Chondrocyte (in vitro differentiated cells): ENCODE results near the gene UBFD1. TPM values are rescaled to one million over a fixed set of nuclear protein-coding genes. Genes with fewer than 3 reads are reported as not detected.
"Not testable (repeated sequence)": the region's sequence is repeated elsewhere in the genome, so short reads cannot be mapped to it uniquely, and the experiment has no call there.

Experiments
- DNase-seq: peaks from one replicate; pipeline ENCODE4 v3.0.0; 2021; ENCODE audit warnings: mixed read lengths, low spot score
- H3K27ac Mint-ChIP-seq: one replicate; pipeline ENCODE4 v1.8.0; 2021; ENCODE audit warnings: mild to moderate bottlenecking, moderate library complexity, mixed read lengths; ENCODE audit not compliant: unreplicated experiment
- H3K27me3 Mint-ChIP-seq: 2 replicates; pipeline ENCODE4 v1.8.0; 2021; ENCODE audit warnings: low read depth, mixed read lengths
- H3K36me3 Mint-ChIP-seq: 2 replicates; pipeline ENCODE4 v1.8.0; 2021; ENCODE audit warnings: low read depth, mixed read lengths
- H3K4me1 Mint-ChIP-seq: 2 replicates; pipeline ENCODE4 v1.8.0; 2021; ENCODE audit warnings: low read depth, mild to moderate bottlenecking, mixed read lengths
- H3K4me3 Mint-ChIP-seq: one replicate; pipeline ENCODE4 v1.8.0; 2021; ENCODE audit warnings: mild to moderate bottlenecking, moderate library complexity, mixed read lengths; ENCODE audit not compliant: unreplicated experiment
- H3K9me3 Mint-ChIP-seq: 2 replicates; pipeline ENCODE4 v1.8.0; 2021; ENCODE audit warnings: low read depth, mixed read lengths
- total RNA-seq: library from RNA; stranded (reverse); gene quantifications from 3 replicates; pipeline ENCODE4 v1.2.1, GENCODE V29; 2021
- TF ChIP-seq, protein P1 (sequence below): fragments of 200-600 bp; sonication (generic); IDR thresholded peaks from 2 replicates; pipeline ENCODE4 v1.5.0; 2021; ENCODE audit warnings: antibody characterized with exemption, mild to moderate bottlenecking, moderate library complexity

UBFD1 gene
- total RNA-seq, 1 donor from 2014 or later = 105 TPM

- TF ChIP-seq, protein P1, sequence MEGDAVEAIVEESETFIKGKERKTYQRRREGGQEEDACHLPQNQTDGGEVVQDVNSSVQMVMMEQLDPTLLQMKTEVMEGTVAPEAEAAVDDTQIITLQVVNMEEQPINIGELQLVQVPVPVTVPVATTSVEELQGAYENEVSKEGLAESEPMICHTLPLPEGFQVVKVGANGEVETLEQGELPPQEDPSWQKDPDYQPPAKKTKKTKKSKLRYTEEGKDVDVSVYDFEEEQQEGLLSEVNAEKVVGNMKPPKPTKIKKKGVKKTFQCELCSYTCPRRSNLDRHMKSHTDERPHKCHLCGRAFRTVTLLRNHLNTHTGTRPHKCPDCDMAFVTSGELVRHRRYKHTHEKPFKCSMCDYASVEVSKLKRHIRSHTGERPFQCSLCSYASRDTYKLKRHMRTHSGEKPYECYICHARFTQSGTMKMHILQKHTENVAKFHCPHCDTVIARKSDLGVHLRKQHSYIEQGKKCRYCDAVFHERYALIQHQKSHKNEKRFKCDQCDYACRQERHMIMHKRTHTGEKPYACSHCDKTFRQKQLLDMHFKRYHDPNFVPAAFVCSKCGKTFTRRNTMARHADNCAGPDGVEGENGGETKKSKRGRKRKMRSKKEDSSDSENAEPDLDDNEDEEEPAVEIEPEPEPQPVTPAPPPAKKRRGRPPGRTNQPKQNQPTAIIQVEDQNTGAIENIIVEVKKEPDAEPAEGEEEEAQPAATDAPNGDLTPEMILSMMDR = no peak
- H3K27me3 Mint-ChIP-seq = no peaks in the 10 kb centered on the region
- H3K9me3 Mint-ChIP-seq = no peaks in the 10 kb centered on the region
- DNase-seq = peak; percentile 1
- no peak overlapping the region for H3K27ac Mint-ChIP-seq
- no peak overlapping the region for H3K4me3 Mint-ChIP-seq
- H3K4me1 Mint-ChIP-seq = peaks cover 10% of the 10 kb centered on the region
- peaks cover 19% of the 10 kb centered on the region for H3K36me3 Mint-ChIP-seq
Observed at GRCh38 chr16:23535901-23536300, 21.6 kb upstream of the UBFD1 start.

- Mint-ChIP-seq H3K4me3 (no peak overlapping the region), H3K9me3 (no peaks in the 10 kb centered on the region), H3K4me1 (peaks cover 10% of the 10 kb centered on the region), H3K36me3 (peaks cover 23% of the 10 kb centered on the region), H3K27me3 (no peaks in the 10 kb centered on the region), H3K27ac (no peak overlapping the region)
- peak; percentile 2 for DNase-seq
- TF ChIP-seq, protein P1 = no peak
Observed at GRCh38 chr16:23537390-23537789, 20.1 kb upstream of the UBFD1 start.

DNA sequence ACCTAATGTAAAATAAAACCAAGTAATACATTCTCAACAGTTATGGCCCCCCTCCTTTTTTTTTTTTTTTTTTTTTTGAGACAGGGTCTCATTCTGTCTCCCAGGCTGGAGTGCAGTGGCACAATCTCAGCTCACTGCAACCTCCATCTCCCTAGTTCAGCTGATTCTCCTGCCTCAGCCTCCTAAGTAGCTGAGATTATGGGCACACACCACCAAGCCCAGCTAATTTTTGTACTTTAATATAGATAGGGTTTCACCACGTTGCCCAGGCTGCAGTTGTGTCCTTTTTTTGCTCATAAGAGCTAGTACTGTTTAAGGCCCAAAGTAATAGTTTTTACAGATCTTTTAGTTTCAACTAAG is 18.6 kb upstream of the UBFD1 start:
- DNase-seq = peak; percentile 1
- peaks cover 24% of the 10 kb centered on the region for H3K36me3 Mint-ChIP-seq
- H3K4me3 Mint-ChIP-seq = no peak overlapping the region
- H3K4me1 Mint-ChIP-seq = peaks cover 10% of the 10 kb centered on the region
- no peaks in the 10 kb centered on the region for H3K9me3 Mint-ChIP-seq
- TF ChIP-seq, protein P1 = no peak
- peak overlapping the region; percentile 84 for H3K27ac Mint-ChIP-seq
- no peaks in the 10 kb centered on the region for H3K27me3 Mint-ChIP-seq

- H3K9me3 Mint-ChIP-seq = no peaks in the 10 kb centered on the region
- peaks cover 21% of the 10 kb centered on the region for H3K36me3 Mint-ChIP-seq
- H3K4me1 Mint-ChIP-seq = peaks cover 10% of the 10 kb centered on the region
- H3K27ac Mint-ChIP-seq = no peak overlapping the region
- H3K4me3 Mint-ChIP-seq = no peak overlapping the region
- no peaks in the 10 kb centered on the region for H3K27me3 Mint-ChIP-seq
- TF ChIP-seq, protein P1 = no peak
- peak; percentile 33 for DNase-seq
Observed at GRCh38 chr16:23539984-23540816, 17.3 kb upstream of the UBFD1 start.

DNA sequence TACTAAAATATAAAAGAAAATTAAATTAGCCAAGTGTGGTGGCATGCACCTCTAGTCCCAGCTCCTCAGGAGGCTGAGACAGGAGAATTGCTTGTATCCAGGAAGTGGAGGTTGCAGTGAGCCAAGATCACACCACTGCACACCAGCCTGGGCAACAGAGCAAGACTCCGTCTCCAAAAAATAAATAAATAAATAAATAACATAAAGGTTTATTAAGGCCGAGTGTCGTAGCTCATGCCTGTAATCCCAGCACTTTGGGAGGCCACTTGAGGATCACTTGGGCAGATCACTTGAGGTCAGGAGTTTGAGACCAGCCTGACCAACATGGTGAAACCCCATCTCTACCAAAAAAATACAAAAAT is 16.7 kb upstream of the UBFD1 start:
- H3K27me3 Mint-ChIP-seq, H3K4me3 Mint-ChIP-seq, H3K9me3 Mint-ChIP-seq, H3K27ac Mint-ChIP-seq, DNase-seq: not testable (repeated sequence)
- Mint-ChIP-seq H3K4me1 (peaks cover 10% of the 10 kb centered on the region), H3K36me3 (peaks cover 20% of the 10 kb centered on the region)

GRCh38 chr16:23544436-23544835 is 13.1 kb upstream of the UBFD1 start:
- Mint-ChIP-seq H3K27ac (no peak overlapping the region), H3K4me3 (no peak overlapping the region), H3K9me3 (no peaks in the 10 kb centered on the region), H3K36me3 (peaks cover 28% of the 10 kb centered on the region), H3K4me1 (no peaks in the 10 kb centered on the region), H3K27me3 (no peaks in the 10 kb centered on the region)
- DNase-seq = peak; percentile 70
- TF ChIP-seq, protein P1 = no peak
